ENCODE data around the gene CALHM1.
A peak's percentile ranks its signal among the peaks of the same experiment; 100 is the strongest.

Gene CALHM1

GRCh38 chr10:103472005-103472404 lies 13.3 kb upstream of the CALHM1 start:
- DNase-seq (ENCODE audit: low read depth) = no peak
- TF ChIP-seq CTCF (conservative IDR thresholded peaks at IDR 0.05; ENCODE audit: low read depth, low read length) = no peak
- H3K4me3 ChIP-seq (ENCODE audit: low read depth, low read length) = no peak overlapping the region

GRCh38 chr10:103470761-103471653 lies 12.3 kb upstream of the CALHM1 start:
- TF ChIP-seq CTCF (conservative IDR thresholded peaks at IDR 0.05; ENCODE audit: low read depth, low read length) = no peak
- DNase-seq (ENCODE audit: low read depth) = no peak
- no peak overlapping the region for H3K4me3 ChIP-seq (ENCODE audit: low read depth, low read length)

- TF ChIP-seq CTCF (conservative IDR thresholded peaks at IDR 0.05; ENCODE audit: low read depth, low read length) = no peak
- no peak overlapping the region for H3K4me3 ChIP-seq (ENCODE audit: low read depth, low read length)
- no peak for DNase-seq (ENCODE audit: low read depth)
Observed at GRCh38 chr10:103469201-103469600, 10.5 kb upstream of the CALHM1 start.

- H3K4me3 ChIP-seq (ENCODE audit: low read depth, low read length) = no peak overlapping the region
- no peak for TF ChIP-seq CTCF (conservative IDR thresholded peaks at IDR 0.05; ENCODE audit: low read depth, low read length)
- DNase-seq (ENCODE audit: low read depth) = no peak
Observed at GRCh38 chr10:103467406-103467805, 8.7 kb upstream of the CALHM1 start.

GRCh38 chr10:103466734-103467133 lies 8.0 kb upstream of the CALHM1 start:
- TF ChIP-seq CTCF (conservative IDR thresholded peaks at IDR 0.05; ENCODE audit: low read depth, low read length) = no peak
- peak; percentile 70 for DNase-seq (ENCODE audit: low read depth)
- no peak overlapping the region for H3K4me3 ChIP-seq (ENCODE audit: low read depth, low read length)

GRCh38 chr10:103465411-103466179 lies 6.9 kb upstream of the CALHM1 start:
- no peak overlapping the region for H3K4me3 ChIP-seq (ENCODE audit: low read depth, low read length)
- no peak for DNase-seq (ENCODE audit: low read depth)
- TF ChIP-seq CTCF (conservative IDR thresholded peaks at IDR 0.05; ENCODE audit: low read depth, low read length) = no peak

Data from choroid plexus epithelial cell (primary cell).